Measurements from ENCODE around the gene ATOSB. TPM values are rescaled to one million over a fixed set of nuclear protein-coding genes. Genes with fewer than 3 reads are reported as not detected.

ATOSB gene
- total RNA-seq, 1 experiment from 2014 or later: 9.2 TPM

DNA sequence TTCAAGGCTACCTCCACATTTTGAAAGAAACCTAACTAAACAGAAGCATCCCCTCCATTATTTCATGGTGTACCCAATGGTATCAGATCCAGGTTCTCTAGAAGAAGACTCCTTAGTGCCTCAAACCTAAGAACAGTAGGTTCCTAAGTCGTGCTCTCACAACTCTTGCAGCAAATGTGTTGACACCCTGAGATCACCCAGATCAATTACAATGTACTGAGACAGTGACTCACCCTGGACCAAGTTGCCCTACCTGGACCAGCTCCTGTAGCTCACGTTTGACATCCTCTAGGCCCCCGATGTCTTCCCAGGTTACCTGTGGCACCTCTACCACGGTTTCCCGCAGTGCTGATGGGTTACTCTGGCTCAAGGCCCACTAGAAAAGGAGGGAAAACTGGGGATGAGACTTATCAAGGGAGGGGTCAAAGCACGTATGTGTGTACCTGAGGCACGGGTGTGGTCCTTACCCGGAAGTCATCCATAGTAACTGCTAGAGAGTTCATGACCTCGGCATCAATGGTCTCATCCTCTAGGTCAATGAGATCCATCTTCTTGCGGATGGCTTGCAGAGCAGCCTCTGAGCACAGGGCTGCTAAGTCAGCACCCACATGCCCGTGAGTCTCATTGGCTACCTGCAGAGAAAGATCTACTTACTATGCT lies 55.0 kb downstream of the ATOSB start:
- no peak overlapping the region for H3K4me3 ChIP-seq (ENCODE audit: low read length)
- no peaks in the 10 kb centered on the region for H3K9me2 ChIP-seq (replicated peaks; ENCODE audit: low read length)
- intact Hi-C loops (cut with micrococcal nuclease): no loop called here
- ChIA-PET CTCF (no interaction called here), POLR2A (ENCODE audit: unreplicated experiment) (no interaction called here)
- TF ChIP-seq, protein P1, sequence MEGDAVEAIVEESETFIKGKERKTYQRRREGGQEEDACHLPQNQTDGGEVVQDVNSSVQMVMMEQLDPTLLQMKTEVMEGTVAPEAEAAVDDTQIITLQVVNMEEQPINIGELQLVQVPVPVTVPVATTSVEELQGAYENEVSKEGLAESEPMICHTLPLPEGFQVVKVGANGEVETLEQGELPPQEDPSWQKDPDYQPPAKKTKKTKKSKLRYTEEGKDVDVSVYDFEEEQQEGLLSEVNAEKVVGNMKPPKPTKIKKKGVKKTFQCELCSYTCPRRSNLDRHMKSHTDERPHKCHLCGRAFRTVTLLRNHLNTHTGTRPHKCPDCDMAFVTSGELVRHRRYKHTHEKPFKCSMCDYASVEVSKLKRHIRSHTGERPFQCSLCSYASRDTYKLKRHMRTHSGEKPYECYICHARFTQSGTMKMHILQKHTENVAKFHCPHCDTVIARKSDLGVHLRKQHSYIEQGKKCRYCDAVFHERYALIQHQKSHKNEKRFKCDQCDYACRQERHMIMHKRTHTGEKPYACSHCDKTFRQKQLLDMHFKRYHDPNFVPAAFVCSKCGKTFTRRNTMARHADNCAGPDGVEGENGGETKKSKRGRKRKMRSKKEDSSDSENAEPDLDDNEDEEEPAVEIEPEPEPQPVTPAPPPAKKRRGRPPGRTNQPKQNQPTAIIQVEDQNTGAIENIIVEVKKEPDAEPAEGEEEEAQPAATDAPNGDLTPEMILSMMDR (conservative IDR thresholded peaks at IDR 0.05; ENCODE audit: low read depth, low read length): no peak
- TF ChIP-seq EZH2 (IDR thresholded peaks at IDR 0.05; ENCODE audit: low read length, unreplicated experiment) (no peak), EZH2phosphoT487 (IDR thresholded peaks at IDR 0.05; ENCODE audit: borderline replicate concordance, low read length) (no peak)
- DNase-seq (no peak), ATAC-seq (no peak)
- no peak overlapping the region for H3K27ac ChIP-seq (ENCODE audit: low read length)
- no peaks in the 10 kb centered on the region for H3K27me3 ChIP-seq (ENCODE audit: low read length)
- no peaks in the 10 kb centered on the region for H3F3A ChIP-seq (ENCODE audit: low read length, unreplicated experiment)
- H3K36me3 ChIP-seq (ENCODE audit: low read depth, low read length): peaks cover 94% of the 10 kb centered on the region
- no peak overlapping the region for H3K4me2 ChIP-seq (ENCODE audit: low read length)
- no peaks in the 10 kb centered on the region for H3K9me3 ChIP-seq (ENCODE audit: low read length)
- no TSS peak for BruUV-seq (replicated peaks)
- H3K79me2 ChIP-seq (ENCODE audit: low read length): peaks cover 14% of the 10 kb centered on the region; the same call in 1 of the 2 replicates
- no peaks in the 10 kb centered on the region for H3K4me1 ChIP-seq (ENCODE audit: insufficient read depth, low read length)
- peaks cover 26% of the 10 kb centered on the region; the same call in 1 of the 2 replicates for H4K20me1 ChIP-seq (ENCODE audit: low read length)
- H3K9ac ChIP-seq (ENCODE audit: low read length): no peak overlapping the region
- no peak overlapping the region for H2AFZ ChIP-seq (ENCODE audit: low read length)

DNA sequence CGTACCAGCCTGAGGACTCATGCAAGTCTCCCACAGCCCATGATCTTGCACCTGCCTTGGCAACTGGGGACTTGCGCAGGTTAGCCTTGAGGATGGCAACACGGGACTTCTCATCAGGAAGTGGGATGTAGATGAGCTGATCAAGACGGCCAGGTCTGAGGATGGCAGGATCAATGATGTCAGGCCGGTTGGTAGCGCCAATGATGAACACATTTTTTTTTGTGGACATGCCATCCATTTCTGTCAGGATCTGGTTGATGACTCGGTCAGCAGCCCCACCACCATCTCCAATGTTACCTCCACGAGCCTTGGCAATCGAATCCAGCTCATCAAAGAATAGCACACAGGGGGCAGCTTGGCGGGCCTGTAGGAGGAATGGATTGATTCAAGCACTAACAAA lies 56.2 kb downstream of the ATOSB start:
- H3K4me2 ChIP-seq (ENCODE audit: low read length): no peak overlapping the region
- TF ChIP-seq, protein P1 (conservative IDR thresholded peaks at IDR 0.05; ENCODE audit: low read depth, low read length): no peak
- no peak for TF ChIP-seq EZH2phosphoT487 (IDR thresholded peaks at IDR 0.05; ENCODE audit: borderline replicate concordance, low read length)
- no peak for ATAC-seq
- no peaks in the 10 kb centered on the region for H3K9me2 ChIP-seq (replicated peaks; ENCODE audit: low read length)
- 0 out of 2 replicates have a peak, but pooled peaks cover 6% of the 10 kb centered on the region for H3K79me2 ChIP-seq (ENCODE audit: low read length)
- BruUV-seq (replicated peaks): no TSS peak
- H3K36me3 ChIP-seq (ENCODE audit: low read depth, low read length): peaks cover 90% of the 10 kb centered on the region
- H3K27me3 ChIP-seq (ENCODE audit: low read length): no peaks in the 10 kb centered on the region
- H3K27ac ChIP-seq (ENCODE audit: low read length): no peak overlapping the region
- H2AFZ ChIP-seq (ENCODE audit: low read length): no peak overlapping the region
- no peaks in the 10 kb centered on the region for H3K4me1 ChIP-seq (ENCODE audit: insufficient read depth, low read length)
- no peak overlapping the region for H3K9ac ChIP-seq (ENCODE audit: low read length)
- no peak overlapping the region for H3K4me3 ChIP-seq (ENCODE audit: low read length)
- H3F3A ChIP-seq (ENCODE audit: low read length, unreplicated experiment): no peaks in the 10 kb centered on the region
- POLR2A ChIA-PET (ENCODE audit: unreplicated experiment): no interaction called here
- CTCF ChIA-PET: no interaction called here
- intact Hi-C loops (cut with micrococcal nuclease): no loop called here
- no peak for DNase-seq
- peaks cover 20% of the 10 kb centered on the region; the same call in 1 of the 2 replicates for H4K20me1 ChIP-seq (ENCODE audit: low read length)
- H3K9me3 ChIP-seq (ENCODE audit: low read length): no peaks in the 10 kb centered on the region

DNA sequence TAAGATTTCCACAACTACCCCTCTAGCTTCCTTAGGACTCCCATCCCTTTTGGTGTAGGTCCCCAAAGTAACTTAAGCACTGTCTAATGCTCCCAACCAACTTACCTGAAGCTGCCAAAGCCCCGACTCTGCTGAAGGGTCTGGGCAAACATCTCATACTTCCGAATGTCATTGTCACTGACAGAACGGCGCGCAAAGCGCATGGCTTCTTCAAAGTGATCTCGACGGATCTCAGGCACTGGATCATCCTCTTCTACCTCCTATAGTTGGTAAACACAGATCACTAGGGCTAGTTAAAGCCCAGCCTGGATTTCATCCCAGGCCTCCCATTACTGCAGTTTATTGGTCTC lies 58.4 kb downstream of the ATOSB start:
- no TSS peak for BruUV-seq (replicated peaks)
- ATAC-seq (no peak), DNase-seq (no peak)
- H3K4me1 ChIP-seq (ENCODE audit: insufficient read depth, low read length): no peaks in the 10 kb centered on the region
- ChIA-PET POLR2A (ENCODE audit: unreplicated experiment) (no interaction called here), CTCF (no interaction called here)
- H3K4me2 ChIP-seq (ENCODE audit: low read length): no peak overlapping the region
- H3K27ac ChIP-seq (ENCODE audit: low read length): no peak overlapping the region
- H3K9me3 ChIP-seq (ENCODE audit: low read length): no peaks in the 10 kb centered on the region
- no peak for TF ChIP-seq EZH2 (IDR thresholded peaks at IDR 0.05; ENCODE audit: low read length, unreplicated experiment)
- TF ChIP-seq, protein P1 (conservative IDR thresholded peaks at IDR 0.05; ENCODE audit: low read depth, low read length): no peak
- no peak for TF ChIP-seq EZH2phosphoT487 (IDR thresholded peaks at IDR 0.05; ENCODE audit: borderline replicate concordance, low read length)
- H3K36me3 ChIP-seq (ENCODE audit: low read depth, low read length): peaks cover 68% of the 10 kb centered on the region
- H3K27me3 ChIP-seq (ENCODE audit: low read length): no peaks in the 10 kb centered on the region
- intact Hi-C loops (cut with micrococcal nuclease): no loop called here
- H3K79me2 ChIP-seq (ENCODE audit: low read length): no peaks in the 10 kb centered on the region
- no peak overlapping the region for H2AFZ ChIP-seq (ENCODE audit: low read length)
- no peaks in the 10 kb centered on the region for H3F3A ChIP-seq (ENCODE audit: low read length, unreplicated experiment)
- no peak overlapping the region for H3K4me3 ChIP-seq (ENCODE audit: low read length)
- no peaks in the 10 kb centered on the region for H3K9me2 ChIP-seq (replicated peaks; ENCODE audit: low read length)
- no peak overlapping the region for H3K9ac ChIP-seq (ENCODE audit: low read length)
- peaks cover 7% of the 10 kb centered on the region; the same call in 1 of the 2 replicates for H4K20me1 ChIP-seq (ENCODE audit: low read length)
